Measurements from ENCODE around the gene TUBA4B. TPM values are rescaled to one million over a fixed set of nuclear protein-coding genes. Genes with fewer than 3 reads are reported as not detected.

TUBA4B gene
- total RNA-seq, 4 donors from 2014 or later, result not detected

GRCh38 chr2:219230059-219230540 is 22.9 kb upstream of the TUBA4B start:
- TF ChIP-seq POLR2A (IDR thresholded peaks at IDR 0.05) (no peak), POLR2AphosphoS5 (IDR thresholded peaks at IDR 0.05) (no peak), CTCF (IDR thresholded peaks at IDR 0.05) (no peak), EP300 (IDR thresholded peaks at IDR 0.05) (no peak)
- Histone ChIP-seq H3K27ac (peak overlapping the region; percentile 70 to 96 (median 96)), H3K4me1 (peaks cover 0 to 40% (median 19%) of the 10 kb centered on the region in 3 donors), H3K27me3 (no peaks in the 10 kb centered on the region), H3K4me3 (peak overlapping the region; percentile 67 to 78), H3K36me3 (peaks cover 0 to 59% of the 10 kb centered on the region in 2 donors), H3K9me3 (no peaks in the 10 kb centered on the region)
- WGBS, 2 donors (ENCODE audit: low coverage in 1 of 2), result 0% methylated on average over 2 to 3 of the region's 24 CpGs
- peak; percentile 12 for ATAC-seq

GRCh38 chr2:219234331-219234730 is 18.7 kb upstream of the TUBA4B start:
- Histone ChIP-seq H3K9me3 (no peaks in the 10 kb centered on the region), H3K27ac (no peak overlapping the region), H3K4me3 (no peak overlapping the region), H3K4me1 (peaks cover 0 to 20% (median 6%) of the 10 kb centered on the region in 3 donors), H3K36me3 (peaks cover 0 to 78% of the 10 kb centered on the region in 2 donors), H3K27me3 (no peaks in the 10 kb centered on the region)
- no peak for ATAC-seq
- WGBS, 2 donors (ENCODE audit: low coverage in 1 of 2), result 76 to 79% methylated on average over 3 of the region's 3 CpGs
- TF ChIP-seq EP300 (IDR thresholded peaks at IDR 0.05) (no peak), CTCF (IDR thresholded peaks at IDR 0.05) (no peak), POLR2A (IDR thresholded peaks at IDR 0.05) (no peak), POLR2AphosphoS5 (IDR thresholded peaks at IDR 0.05) (no peak)

GRCh38 chr2:219243291-219243761 is 9.7 kb upstream of the TUBA4B start:
- Histone ChIP-seq H3K27me3 (no peaks in the 10 kb centered on the region), H3K4me1 (peaks cover 3 to 35% (median 8%) of the 10 kb centered on the region in 3 donors), H3K27ac (peak overlapping the region in 2 of 4 donors; percentile 7 to 33), H3K4me3 (peak overlapping the region in 1 of 2 donors; percentile 36), H3K9me3 (no peaks in the 10 kb centered on the region), H3K36me3 (peaks cover 0 to 32% of the 10 kb centered on the region in 2 donors)
- no peak for ATAC-seq
- TF ChIP-seq CTCF (IDR thresholded peaks at IDR 0.05), result no peak
- no peak for TF ChIP-seq POLR2AphosphoS5 (IDR thresholded peaks at IDR 0.05)
- no peak for TF ChIP-seq EP300 (IDR thresholded peaks at IDR 0.05)
- no peak for TF ChIP-seq POLR2A (IDR thresholded peaks at IDR 0.05)
- WGBS, 2 donors (ENCODE audit: low coverage in 1 of 2), result 21 to 35% methylated on average over 7 to 14 of the region's 28 CpGs

- whole genome bisulfite sequencing, 2 donors (ENCODE audit: low coverage in 1 of 2), result 42 to 66% methylated on average over 4 of the region's 6 CpGs
- H3K27me3 ChIP-seq, result no peaks in the 10 kb centered on the region
- peak overlapping the region; percentile 66 to 90 for H3K4me3 ChIP-seq
- peaks cover 0 to 30% of the 10 kb centered on the region in 2 donors for H3K36me3 ChIP-seq
- ATAC-seq, result no peak
- no peak for TF ChIP-seq POLR2AphosphoS5 (IDR thresholded peaks at IDR 0.05)
- no peak for TF ChIP-seq EP300 (IDR thresholded peaks at IDR 0.05)
- no peak for TF ChIP-seq POLR2A (IDR thresholded peaks at IDR 0.05)
- no peak for TF ChIP-seq CTCF (IDR thresholded peaks at IDR 0.05)
- H3K27ac ChIP-seq, result peak overlapping the region; percentile 89 to 96 (median 93)
- H3K4me1 ChIP-seq, result peaks cover 3 to 49% (median 16%) of the 10 kb centered on the region in 3 donors
- H3K9me3 ChIP-seq, result no peaks in the 10 kb centered on the region
Measured at GRCh38 chr2:219244789-219245147, 8.3 kb upstream of the TUBA4B start.
